ENCODE measurements around the gene STX3. TPM values are rescaled to one million over a fixed set of nuclear protein-coding genes. Genes with fewer than 3 reads are reported as not detected.

The STX3 gene
- 178 and 181 TPM in 2 replicates for total RNA-seq (2022)
- Bru-seq, nascent RNA = percentile 93 among the genes with signal in this experiment
- percentile 91 among the genes with signal in this experiment for BruChase-seq, experiment 1, labeled RNA remaining after a 2-hour chase
- percentile 94 among the genes with signal in this experiment for BruChase-seq, experiment 2, labeled RNA remaining after a 6-hour chase
- long read RNA-seq, transcript STX3-205 (4 exons, 690 nt) = minor isoform, 5 of 419 reads
- long read RNA-seq, transcript STX3-201 (11 exons, 3,299 nt) = major isoform, 299 of 419 reads
- long read RNA-seq, transcript STX3-203 (10 exons, 1,571 nt) = minor isoform, 15 of 419 reads
- long read RNA-seq, partial matches to known transcripts = 17 of 419 reads
- long read RNA-seq, other reads (novel, unspliced or antisense) = 83 of 419 reads

DNA sequence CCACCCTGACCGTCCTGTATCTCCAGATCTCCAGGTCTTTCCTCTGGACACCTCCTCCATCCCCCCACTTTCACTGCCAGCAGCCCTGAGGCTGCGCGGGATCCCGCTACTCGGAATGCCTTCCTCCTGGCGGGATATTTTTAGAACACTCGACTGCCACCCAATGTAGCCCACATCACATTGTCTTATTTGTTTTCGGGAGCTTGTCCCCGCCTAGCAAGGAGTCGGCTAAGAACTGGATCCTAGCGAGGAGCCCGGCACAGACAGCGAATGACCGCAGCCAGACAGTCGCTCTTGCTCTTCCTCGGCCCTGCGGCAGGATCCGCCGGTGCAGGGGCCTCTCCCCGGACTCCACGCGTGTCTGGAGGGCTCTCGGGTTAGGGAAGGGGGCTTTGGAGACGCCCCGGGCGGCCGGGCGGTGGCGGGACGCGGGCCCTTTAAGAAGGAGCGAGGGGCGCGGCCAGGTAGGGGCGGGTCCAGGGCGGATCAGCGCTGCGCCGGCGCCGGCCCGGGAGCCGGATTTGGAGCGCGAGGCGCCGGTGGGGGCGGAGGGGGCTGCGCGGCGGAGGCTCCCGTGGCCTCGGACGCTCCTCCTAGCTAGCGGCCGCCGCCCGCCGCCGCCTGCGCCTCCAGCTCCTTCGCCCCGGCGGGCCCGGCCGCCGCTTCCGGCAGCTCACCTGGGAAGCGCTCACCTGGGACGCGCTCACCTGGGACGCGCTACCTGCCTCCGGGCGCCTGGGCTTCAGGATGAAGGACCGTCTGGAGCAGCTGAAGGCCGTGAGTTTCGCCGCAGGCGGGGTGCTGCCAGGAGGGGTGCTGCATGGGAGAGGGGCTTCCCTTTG lies at the start of gene STX3:
STX3 (plus strand) TSS at position 518 of the 842 bp plus-strand sequence; CDS start at position 748, 230 bp downstream.
- intact Hi-C loops (cut with micrococcal nuclease; ENCODE audit: unreplicated experiment) = loop anchor here (1.0 to 10.0 kb wide), 7 partner anchors 21 to 580 kb away; partner anchors contain the start of gene DTX4
- Mint-ChIP-seq H3K9me3 (ENCODE audit: unreplicated experiment) (no peaks in the 10 kb centered on the region), H3K4me1 (ENCODE audit: low read depth, unreplicated experiment) (peaks cover 20% of the 10 kb centered on the region), H3K36me3 (ENCODE audit: insufficient read depth, unreplicated experiment) (peaks cover 50% of the 10 kb centered on the region), H3K27me3 (ENCODE audit: insufficient read depth, unreplicated experiment) (no peaks in the 10 kb centered on the region), H3K4me3 (ENCODE audit: unreplicated experiment) (peak within 1 kb of the TSS; percentile 83), H3K27ac (ENCODE audit: unreplicated experiment) (peak within 1 kb of the TSS; percentile 98)
- peak; percentile 74 to 88 for DNase-seq
- no peak for TF ChIP-seq CTCF (IDR thresholded peaks at IDR 0.05; ENCODE audit: insufficient read depth in 1 of 2, low read depth in 1 of 2, low read length in 1 of 2, severe bottlenecking in 1 of 2, unreplicated experiment in 1 of 2)
- ChIA-PET POLR2A (interaction anchor here (0.5 to 4.0 kb wide), 10 partner anchors 10 to 140 kb away, joined by 3 to 18 read pairs (median 3); partner anchors contain the start of genes MRPL16, OSBP and PATL1), CTCF (interaction anchor here (0.7 to 2.0 kb wide), 15 partner anchors 17 to 204 kb away, joined by 3 to 13 read pairs (median 5); partner anchors contain the start of genes MRPL16, OSBP and PATL1)
- no peaks in the 10 kb centered on the region for H3K27me3 ChIP-seq (replicated peaks; ENCODE audit: control insufficient read depth, insufficient read depth, low read length)
- H3K36me3 ChIP-seq (ENCODE audit: control insufficient read depth, insufficient read depth, low read length) = peaks cover 1% of the 10 kb centered on the region; the same call in 1 of the 2 replicates
- H3K4me1 ChIP-seq = peaks cover 32% of the 10 kb centered on the region
- TSS peak; percentile 80 for BruUV-seq (replicated peaks)
- peak within 1 kb of the TSS; percentile 96 for H3K4me3 ChIP-seq (ENCODE audit: low read depth, low read length)
- no peaks in the 10 kb centered on the region for H3K9me3 ChIP-seq

GRCh38 chr11:59706518-59707285 lies 48.5 kb upstream of the STX3 start:
- Mint-ChIP-seq H3K36me3 (ENCODE audit: insufficient read depth, unreplicated experiment) (peaks cover 20% of the 10 kb centered on the region), H3K9me3 (ENCODE audit: unreplicated experiment) (peaks cover 23% of the 10 kb centered on the region), H3K27ac (ENCODE audit: unreplicated experiment) (peak overlapping the region; percentile 84), H3K4me1 (ENCODE audit: low read depth, unreplicated experiment) (peaks cover 30% of the 10 kb centered on the region), H3K4me3 (ENCODE audit: unreplicated experiment) (peak overlapping the region; percentile 34), H3K27me3 (ENCODE audit: insufficient read depth, unreplicated experiment) (no peaks in the 10 kb centered on the region)
- CTCF ChIA-PET = interaction anchor here (0.6 to 1.3 kb wide), 3 partner anchors 26 to 48 kb away, joined by 3 to 5 read pairs (median 3); partner anchors contain the start of gene STX3
- peaks cover 53% of the 10 kb centered on the region for H3K4me1 ChIP-seq
- H3K27me3 ChIP-seq (replicated peaks; ENCODE audit: control insufficient read depth, insufficient read depth, low read length) = no peaks in the 10 kb centered on the region
- BruUV-seq (replicated peaks) = no TSS peak
- intact Hi-C loops (cut with micrococcal nuclease; ENCODE audit: unreplicated experiment) = loop anchor here (1.0 kb wide), 4 partner anchors 25 to 48 kb away; partner anchors contain the start of gene PATL1
- no peak overlapping the region for H3K4me3 ChIP-seq (ENCODE audit: low read depth, low read length)
- peak; percentile 88 to 95 for DNase-seq
- POLR2A ChIA-PET = interaction anchor here (0.6 to 1.0 kb wide), 4 partner anchors 35 to 67 kb away, joined by 3 to 16 read pairs (median 7); partner anchors contain the start of genes PATL1 and STX3
- no peaks in the 10 kb centered on the region for H3K36me3 ChIP-seq (ENCODE audit: control insufficient read depth, insufficient read depth, low read length)
- no peak for TF ChIP-seq CTCF (IDR thresholded peaks at IDR 0.05; ENCODE audit: insufficient read depth in 1 of 2, low read depth in 1 of 2, low read length in 1 of 2, severe bottlenecking in 1 of 2, unreplicated experiment in 1 of 2)
- peaks cover 60% of the 10 kb centered on the region for H3K9me3 ChIP-seq

Measured in Caco-2 (cell line).